HepG2 (cell line): ENCODE data around the gene NLRC5. TPM values are rescaled to one million over a fixed set of nuclear protein-coding genes. Genes with fewer than 3 reads are reported as not detected.
A peak's percentile ranks its signal among the peaks of the same experiment; 100 is the strongest.

Source experiments
- ASH2L ChIP-seq: fragments of 300-600, 200-600 bp; sonication (generic); IDR thresholded peaks from 2 replicates; pipeline ENCODE4 v1.7.0; 2017; ENCODE audit warnings: low read depth, mild to moderate bottlenecking, moderate library complexity, mixed read lengths, low read length; ENCODE audit not compliant: insufficient read length
- CCAR2 ChIP-seq: fragments of 200-400 bp; formaldehyde crosslinking; optimal IDR thresholded peaks from 2 replicates; pipeline ENCODE3; 2018; ENCODE audit warnings: low read depth, mild to moderate bottlenecking, low read length, moderate library complexity
- DR1 ChIP-seq: sonication (generic); formaldehyde crosslinking; IDR thresholded peaks from 2 replicates; pipeline ENCODE4 v1.8.0; 2021; ENCODE audit warnings: mild to moderate bottlenecking, missing genetic modification reagents, inconsistent platforms
- ELF1 ChIP-seq: sonication (generic); formaldehyde crosslinking; IDR thresholded peaks from 2 replicates; pipeline ENCODE4 v1.4.0; 2020; ENCODE audit warnings: missing genetic modification reagents
- HES4 ChIP-seq: sonication (generic); formaldehyde crosslinking; IDR thresholded peaks from 2 replicates; pipeline ENCODE4 v1.9.0; 2021; ENCODE audit warnings: mild to moderate bottlenecking, missing genetic modification reagents, borderline replicate concordance
- HNRNPLL ChIP-seq: fragments of 200-400 bp; formaldehyde crosslinking; IDR thresholded peaks from 2 replicates; pipeline ENCODE4 v1.6.1; 2017; ENCODE audit warnings: mild to moderate bottlenecking, low read depth, low read length; ENCODE audit not compliant: poor library complexity, severe bottlenecking
- KLF11 ChIP-seq: IDR thresholded peaks from 2 replicates; pipeline ENCODE4 v1.6.1; 2016; ENCODE audit warnings: missing compliant biosample characterization
- MZF1 ChIP-seq: sonication (generic); formaldehyde crosslinking; IDR thresholded peaks from 2 replicates; pipeline ENCODE4 v1.8.1; 2023; ENCODE audit warnings: mild to moderate bottlenecking, missing genetic modification reagents, borderline replicate concordance
- NFKBIZ ChIP-seq: IDR thresholded peaks from 2 replicates; pipeline ENCODE4 v1.6.1; 2018; ENCODE audit warnings: missing genetic modification reagents, missing compliant biosample characterization
- PAX8 ChIP-seq: sonication (generic); formaldehyde crosslinking; IDR thresholded peaks from 2 replicates; pipeline ENCODE4 v1.8.0; 2022; ENCODE audit warnings: mild to moderate bottlenecking, missing genetic modification reagents, borderline replicate concordance
- REST ChIP-seq, 2 experiments: IDR thresholded peaks; 2 replicates each; pipeline ENCODE4 v1.6.1; 2011 to 2012; ENCODE audit warnings: low read length in 2 of 2, borderline replicate concordance in 1 of 2, low read depth in 1 of 2, mild to moderate bottlenecking in 1 of 2, moderate library complexity in 1 of 2
- RXRA ChIP-seq: sonication (generic); formaldehyde crosslinking; IDR thresholded peaks from 2 replicates; pipeline ENCODE4 v1.5.1; 2020; ENCODE audit warnings: missing genetic modification reagents
- SMAD1 ChIP-seq: sonication (generic); formaldehyde crosslinking; IDR thresholded peaks from 2 replicates; pipeline ENCODE4 v1.4.0; 2020; ENCODE audit warnings: missing genetic modification reagents, low read depth, mild to moderate bottlenecking, borderline replicate concordance
- TCF12 ChIP-seq, 2 experiments: fragments of 450-650 bp in 1 of 2; sonication (generic) in 1 of 2; formaldehyde crosslinking in 1 of 2; IDR thresholded peaks; 2 replicates each; pipeline versions ENCODE4 v1.6.1 to v1.8.0; 2017 to 2022; ENCODE audit warnings: antibody characterized with exemption in 1 of 2, mild to moderate bottlenecking in 1 of 2, missing genetic modification reagents in 1 of 2, moderate library complexity in 1 of 2
- ZNF235 ChIP-seq: sonication (generic); formaldehyde crosslinking; IDR thresholded peaks from 2 replicates; pipeline ENCODE4 v1.8.1; 2023; ENCODE audit warnings: mild to moderate bottlenecking, missing genetic modification reagents, borderline replicate concordance
- ZNF256 ChIP-seq: sonication (generic); formaldehyde crosslinking; conservative IDR thresholded peaks from 2 replicates; pipeline ENCODE4 v1.4.0; 2020; ENCODE audit warnings: missing genetic modification reagents
- ZNF264 ChIP-seq: sonication (generic); formaldehyde crosslinking; IDR thresholded peaks from 2 replicates; pipeline ENCODE4 v1.4.0; 2020; ENCODE audit warnings: missing genetic modification reagents
- ZNF274 ChIP-seq: sonication (generic); formaldehyde crosslinking; IDR thresholded peaks from 2 replicates; pipeline ENCODE4 v1.5.1; 2020; ENCODE audit warnings: mild to moderate bottlenecking, missing genetic modification reagents
- ZNF563 ChIP-seq: sonication (generic); formaldehyde crosslinking; IDR thresholded peaks from 2 replicates; pipeline ENCODE4 v1.8.0; 2022; ENCODE audit warnings: mild to moderate bottlenecking, moderate library complexity, missing genetic modification reagents
- ZNF678 ChIP-seq: sonication (generic); formaldehyde crosslinking; IDR thresholded peaks from 2 replicates; pipeline ENCODE4 v1.4.0; 2020; ENCODE audit warnings: mild to moderate bottlenecking, missing genetic modification reagents
- ZNF720 ChIP-seq: sonication (generic); formaldehyde crosslinking; IDR thresholded peaks from 2 replicates; pipeline ENCODE4 v1.4.0; 2020; ENCODE audit warnings: missing genetic modification reagents
- polyA plus RNA-seq, 8 experiments: library from polyadenylated mRNA; depleted of rRNA in 3 of 8; stranded (reverse) in 7 of 8; unstranded in 1 of 8; fragments of >200 nt; fragmentation: Illumina TruSeq in 4 of 8; extraction: Trizol in 4 of 8; gene quantifications; 2 replicates each; pipeline versions ENCODE4 v1.2.1 to v1.2.3, GENCODE V29; 2011 to 2016; ENCODE audit warnings: low read depth in 4 of 8, missing spikeins in 1 of 8, mixed read lengths in 1 of 8; ENCODE audit not compliant: insufficient read depth in 1 of 8
- total RNA-seq, 5 experiments: library from RNA; depleted of rRNA; stranded (reverse); fragments of >200 nt; fragmentation: Illumina TruSeq; extraction: Trizol; gene quantifications; 2 replicates each; pipeline ENCODE4 v1.2.3, GENCODE V29; 2016; ENCODE audit warnings: low read depth in 1 of 5
- TF ChIP-seq, protein P1 (sequence below): sonication (generic); formaldehyde crosslinking; conservative IDR thresholded peaks from 2 replicates; pipeline ENCODE4 v1.4.0; 2020; ENCODE audit warnings: mild to moderate bottlenecking, missing genetic modification reagents, moderate library complexity

The NLRC5 gene
- total and polyA plus RNA-seq, 2 of the 13 experiments (the other 11 are each of a cell fraction or from before 2014, with no cell fraction given), result 6.3 to 12.7 TPM

- TF ChIP-seq, protein P1, sequence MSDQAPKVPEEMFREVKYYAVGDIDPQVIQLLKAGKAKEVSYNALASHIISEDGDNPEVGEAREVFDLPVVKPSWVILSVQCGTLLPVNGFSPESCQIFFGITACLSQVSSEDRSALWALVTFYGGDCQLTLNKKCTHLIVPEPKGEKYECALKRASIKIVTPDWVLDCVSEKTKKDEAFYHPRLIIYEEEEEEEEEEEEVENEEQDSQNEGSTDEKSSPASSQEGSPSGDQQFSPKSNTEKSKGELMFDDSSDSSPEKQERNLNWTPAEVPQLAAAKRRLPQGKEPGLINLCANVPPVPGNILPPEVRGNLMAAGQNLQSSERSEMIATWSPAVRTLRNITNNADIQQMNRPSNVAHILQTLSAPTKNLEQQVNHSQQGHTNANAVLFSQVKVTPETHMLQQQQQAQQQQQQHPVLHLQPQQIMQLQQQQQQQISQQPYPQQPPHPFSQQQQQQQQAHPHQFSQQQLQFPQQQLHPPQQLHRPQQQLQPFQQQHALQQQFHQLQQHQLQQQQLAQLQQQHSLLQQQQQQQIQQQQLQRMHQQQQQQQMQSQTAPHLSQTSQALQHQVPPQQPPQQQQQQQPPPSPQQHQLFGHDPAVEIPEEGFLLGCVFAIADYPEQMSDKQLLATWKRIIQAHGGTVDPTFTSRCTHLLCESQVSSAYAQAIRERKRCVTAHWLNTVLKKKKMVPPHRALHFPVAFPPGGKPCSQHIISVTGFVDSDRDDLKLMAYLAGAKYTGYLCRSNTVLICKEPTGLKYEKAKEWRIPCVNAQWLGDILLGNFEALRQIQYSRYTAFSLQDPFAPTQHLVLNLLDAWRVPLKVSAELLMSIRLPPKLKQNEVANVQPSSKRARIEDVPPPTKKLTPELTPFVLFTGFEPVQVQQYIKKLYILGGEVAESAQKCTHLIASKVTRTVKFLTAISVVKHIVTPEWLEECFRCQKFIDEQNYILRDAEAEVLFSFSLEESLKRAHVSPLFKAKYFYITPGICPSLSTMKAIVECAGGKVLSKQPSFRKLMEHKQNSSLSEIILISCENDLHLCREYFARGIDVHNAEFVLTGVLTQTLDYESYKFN (CRISPR knock-in tag), result peak; percentile 75
- no peak for TF ChIP-seq ZNF720
- TF ChIP-seq HNRNPLL, result peak; percentile 43
- no peak for TF ChIP-seq ZNF274 (CRISPR knock-in tag)
- TF ChIP-seq TCF12 (IDR thresholded peaks at IDR 0.05), result no peak
- peak; percentile 56; the same call in 1 of the 2 replicates for TF ChIP-seq TCF12 (CRISPR knock-in tag; IDR thresholded peaks at IDR 0.05)
- 0 out of 2 replicates have a peak, but pooled peaks have one; percentile 51 for TF ChIP-seq NFKBIZ (CRISPR knock-in tag)
- no peak for TF ChIP-seq ZNF678 (CRISPR knock-in tag)
- TF ChIP-seq ZNF235, result no peak
- 0 out of 4 replicates have a peak, but pooled peaks of 1 of the 2 experiments have one; percentile 20 for TF ChIP-seq REST (IDR thresholded peaks at IDR 0.05; ENCODE audit: borderline replicate concordance in 1 of 2, low read depth in 1 of 2, low read length in 2 of 2)
- TF ChIP-seq ASH2L, result peak; percentile 46
- TF ChIP-seq HES4, result no peak
- no peak for TF ChIP-seq KLF11
- TF ChIP-seq MZF1 (CRISPR knock-in tag), result no peak
- TF ChIP-seq PAX8 (CRISPR knock-in tag), result no peak
- TF ChIP-seq ELF1 (CRISPR knock-in tag), result no peak
- peak; percentile 40; the same call in 1 of the 2 replicates for TF ChIP-seq DR1
- no peak for TF ChIP-seq ZNF256 (CRISPR knock-in tag)
- peak; percentile 69 for TF ChIP-seq CCAR2
- peak; percentile 63; the same call in 1 of the 2 replicates for TF ChIP-seq ZNF264 (CRISPR knock-in tag)
- TF ChIP-seq ZNF563 (CRISPR knock-in tag), result no peak
- TF ChIP-seq RXRA (CRISPR knock-in tag), result peak; percentile 95
- 0 out of 2 replicates have a peak, but pooled peaks have one; percentile 44 for TF ChIP-seq SMAD1 (CRISPR knock-in tag)
These were observed 24.9 kb upstream of the NLRC5 start (continued) for GRCh38 chr16:56964243-56965148.
